SIG-M5 treated with dmso at 0.1 percent for 504 hours (cell line): Measurements from ENCODE around the gene GPRIN1.
"Not testable (repeated sequence)": the region's sequence is repeated elsewhere in the genome, so short reads cannot be mapped to it uniquely, and the experiment has no call there.

ENCODE experiments used
- DNase-seq: peaks from one replicate; lab custom pipeline; 2025; ENCODE audit not compliant: unreplicated experiment; lab: John Stamatoyannopoulos, UW

Gene GPRIN1

GRCh38 chr5:176599749-176600430 lies 10.1 kb downstream of the GPRIN1 start:
- DNase-seq, result not testable (repeated sequence)

- no peak for DNase-seq
Observed at GRCh38 chr5:176597417-176598389, 12.3 kb downstream of the GPRIN1 start.

- DNase-seq, result no peak
Observed at GRCh38 chr5:176596689-176597416, 13.1 kb downstream of the GPRIN1 start.

GRCh38 chr5:176596069-176596644 lies 13.8 kb downstream of the GPRIN1 start:
- DNase-seq, result no peak

- no peak for DNase-seq
Observed at GRCh38 chr5:176595386-176595943, 14.5 kb downstream of the GPRIN1 start.

- DNase-seq, result no peak
Observed at GRCh38 chr5:176594554-176594953, 15.4 kb downstream of the GPRIN1 start.

- DNase-seq, result no peak
Observed at GRCh38 chr5:176593273-176593869, 16.6 kb downstream of the GPRIN1 start.

GRCh38 chr5:176592573-176592972 lies 17.4 kb downstream of the GPRIN1 start:
- DNase-seq, result no peak

GRCh38 chr5:176591667-176592066 lies 18.3 kb downstream of the GPRIN1 start:
- DNase-seq, result not testable (repeated sequence)

- DNase-seq, result no peak
Observed at GRCh38 chr5:176590035-176590717, 19.8 kb downstream of the GPRIN1 start.

GRCh38 chr5:176589039-176589769 lies 20.8 kb downstream of the GPRIN1 start:
- DNase-seq, result no peak

GRCh38 chr5:176588297-176588696 lies 21.7 kb downstream of the GPRIN1 start:
- DNase-seq, result no peak

GRCh38 chr5:176587398-176587797 lies 22.6 kb downstream of the GPRIN1 start:
- DNase-seq, result no peak

GRCh38 chr5:176583076-176583475 lies 26.9 kb downstream of the GPRIN1 start:
- no peak for DNase-seq

- no peak for DNase-seq
Observed at GRCh38 chr5:176581361-176581760, 28.6 kb downstream of the GPRIN1 start.

GRCh38 chr5:176579323-176579722 lies 30.6 kb downstream of the GPRIN1 start:
- DNase-seq, result no peak

- DNase-seq, result peak; percentile 54
Observed at GRCh38 chr5:176578391-176578808, 31.6 kb downstream of the GPRIN1 start.

GRCh38 chr5:176577312-176578176 lies 32.4 kb downstream of the GPRIN1 start:
- no peak for DNase-seq
